ENCODE measurements around the gene HOXD10. TPM values are rescaled to one million over a fixed set of nuclear protein-coding genes. Genes with fewer than 3 reads are reported as not detected.

HOXD10 gene
- total and polyA plus RNA-seq, 9 of the 15 experiments (the other 6 are each of a cell fraction or from before 2014, with no cell fraction given) = not detected

GRCh38 chr2:176079831-176080539, 36.6 kb upstream of the HOXD10 start (continued):
- TF ChIP-seq CBX3 (IDR thresholded peaks at IDR 0.05; ENCODE audit: borderline replicate concordance in 1 of 2, low read length in 2 of 2) (peak in 1 of 2 experiments; percentile 40; a peak in 1 of 3 replicates), ARID2 (IDR thresholded peaks at IDR 0.05) (0 out of 2 replicates have a peak, but pooled peaks have one; percentile 11), JUN (IDR thresholded peaks at IDR 0.05; ENCODE audit: borderline replicate concordance, low read depth, low read length) (0 out of 2 replicates have a peak, but pooled peaks have one; percentile 17), JUN (CRISPR knock-in tag; IDR thresholded peaks at IDR 0.05; ENCODE audit: borderline replicate concordance) (no peak), MEF2D (tag; conservative IDR thresholded peaks at IDR 0.05; ENCODE audit: low read depth) (no peak), TFE3 (CRISPR knock-in tag; IDR thresholded peaks at IDR 0.05) (no peak), GMEB1 (CRISPR knock-in tag; IDR thresholded peaks at IDR 0.05) (no peak), EP300 (IDR thresholded peaks at IDR 0.05; ENCODE audit: low read length) (no peak), MAX (CRISPR knock-in tag; IDR thresholded peaks at IDR 0.05) (no peak), ZNF695 (CRISPR knock-in tag; IDR thresholded peaks at IDR 0.05) (no peak), CTCF (IDR thresholded peaks at IDR 0.05 in 2 of 3, conservative IDR thresholded peaks at IDR 0.05 in 1 of 3; ENCODE audit: insufficient read depth in 2 of 3, low read depth in 1 of 3, low read length in 3 of 3) (peak; percentile 97 to 99 (median 98)), FIP1L1 (IDR thresholded peaks at IDR 0.05; ENCODE audit: low read depth, low read length, poor library complexity, severe bottlenecking) (no peak), ZSCAN32 (CRISPR knock-in tag; IDR thresholded peaks at IDR 0.05) (no peak), ILF3 (IDR thresholded peaks at IDR 0.05; ENCODE audit: borderline replicate concordance) (no peak), KLF13 (tag; IDR thresholded peaks at IDR 0.05; ENCODE audit: borderline replicate concordance, low read depth) (no peak), TAL1 (IDR thresholded peaks at IDR 0.05) (no peak), ZNF217 (CRISPR knock-in tag; IDR thresholded peaks at IDR 0.05) (no peak), RNF219 (CRISPR knock-in tag; IDR thresholded peaks at IDR 0.05) (no peak), GATA2 (CRISPR knock-in tag; IDR thresholded peaks at IDR 0.05) (no peak), ZNF41 (CRISPR knock-in tag; conservative IDR thresholded peaks at IDR 0.05) (no peak), RB1 (IDR thresholded peaks at IDR 0.05; ENCODE audit: low read depth) (peak; percentile 95)
